ENCODE results near the gene CDPF1. TPM values are rescaled to one million over a fixed set of nuclear protein-coding genes. Genes with fewer than 3 reads are reported as not detected.
"Not testable (repeated sequence)": the region's sequence is repeated elsewhere in the genome, so short reads cannot be mapped to it uniquely, and the experiment has no call there.

CDPF1 gene
- polyA plus RNA-seq, 12 donors, result 9.5 to 14.2 (median 11.0) TPM; not detected in 2

DNA sequence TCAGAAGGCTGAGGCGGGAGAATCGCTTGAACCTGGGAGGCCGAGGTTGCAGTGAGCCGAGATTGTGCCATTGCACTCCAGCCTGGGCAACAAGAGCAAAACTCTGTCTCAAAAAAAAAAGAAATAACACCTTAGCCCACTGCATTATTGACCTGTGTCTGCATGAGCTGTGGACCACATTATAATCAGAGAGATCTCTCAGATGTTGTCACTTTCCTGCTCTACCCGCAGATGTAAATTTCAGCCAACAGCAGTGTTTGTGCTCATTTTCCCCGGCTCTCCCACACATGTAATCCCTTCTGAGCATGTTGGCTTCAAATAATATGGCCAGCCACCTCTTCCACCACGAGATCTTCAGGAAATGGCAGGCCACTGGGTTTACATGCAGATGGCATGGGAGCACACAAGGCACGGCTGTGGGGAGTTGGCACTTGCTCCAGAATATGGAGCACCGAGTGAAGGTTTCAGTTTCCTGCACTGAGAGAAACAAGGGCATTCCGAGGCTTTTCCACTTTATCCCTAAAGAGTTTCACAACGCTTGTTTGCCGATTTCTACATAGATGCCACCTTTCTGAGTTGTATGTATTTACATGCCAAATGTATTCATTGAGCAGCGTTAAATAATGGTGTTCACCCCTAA lies 19.7 kb downstream of the CDPF1 start:
- no peak for DNase-seq

DNA sequence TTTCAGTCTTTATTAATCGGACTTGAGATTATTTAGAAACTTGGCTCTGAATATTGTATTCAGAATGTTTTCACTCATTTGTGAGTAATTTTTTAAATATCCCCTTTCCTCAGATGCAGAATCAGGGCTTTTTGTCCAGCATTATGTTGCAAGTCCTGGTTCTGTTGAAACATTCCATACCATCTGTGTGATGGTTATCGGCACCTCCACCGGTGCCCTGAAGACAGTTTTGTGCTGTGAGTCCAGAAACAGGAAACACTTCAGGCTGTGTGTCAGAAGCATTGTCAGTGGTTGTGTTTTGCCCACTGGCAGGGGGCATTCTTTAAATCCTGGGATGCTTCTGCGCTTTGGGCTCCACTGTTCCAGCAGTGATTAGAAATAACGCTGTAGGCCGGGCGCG lies 20.4 kb downstream of the CDPF1 start:
- DNase-seq, result no peak

DNA sequence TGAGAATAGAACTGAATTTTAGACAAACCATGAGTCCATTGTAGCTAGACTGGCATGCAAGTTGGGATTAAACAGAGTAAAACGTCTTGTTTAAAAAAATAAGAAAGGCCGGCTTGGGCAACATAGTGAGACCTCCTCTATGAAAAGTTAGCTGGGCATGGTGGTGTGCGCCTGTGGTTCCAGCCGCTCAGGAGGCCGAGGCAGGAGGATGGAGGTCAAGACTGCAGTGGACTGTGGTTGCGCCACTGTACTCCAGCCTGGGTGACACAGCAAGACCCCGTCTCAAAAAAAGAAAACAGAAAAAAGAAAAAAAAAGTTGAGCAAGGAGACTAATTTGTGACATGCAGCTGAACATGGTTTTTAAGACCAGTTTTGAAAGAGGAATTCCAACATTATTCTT lies 23.5 kb downstream of the CDPF1 start:
- DNase-seq, result no peak

DNA sequence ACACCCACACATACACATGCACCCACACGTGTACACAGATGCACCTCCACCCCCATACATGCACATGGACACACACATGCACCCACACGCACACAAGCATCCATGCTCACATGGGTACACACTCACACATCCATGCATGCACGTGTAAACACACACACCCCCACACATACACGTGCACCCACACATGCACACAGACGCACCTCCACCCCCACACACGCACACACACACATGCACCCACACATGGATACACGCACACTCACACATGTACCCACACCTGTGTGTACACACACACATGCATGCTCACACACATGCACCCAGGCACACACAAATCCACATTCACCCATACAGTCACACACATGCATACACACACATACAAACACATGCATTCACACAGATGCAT lies 24.5 kb downstream of the CDPF1 start:
- DNase-seq, result no peak

DNA sequence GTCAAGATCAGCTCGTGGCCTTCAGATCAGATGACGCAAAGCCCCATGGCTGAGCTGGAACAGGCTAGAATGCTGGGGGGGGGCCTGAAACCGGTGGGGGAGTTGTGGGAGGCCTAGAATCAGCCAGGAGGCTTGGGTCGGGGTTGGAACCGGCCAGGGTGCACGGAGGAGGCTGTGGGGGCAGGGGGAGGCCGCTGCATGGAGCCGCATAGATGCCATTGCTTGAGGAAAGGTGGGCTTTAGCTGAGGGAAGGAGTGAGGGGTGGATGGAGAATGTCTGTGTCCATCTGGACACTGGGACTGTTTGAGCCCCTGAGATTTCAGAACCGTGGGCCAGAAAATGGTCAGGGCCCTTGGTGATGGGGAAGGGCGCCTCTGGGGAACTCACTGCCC lies 25.2 kb downstream of the CDPF1 start:
- no peak for DNase-seq

DNA sequence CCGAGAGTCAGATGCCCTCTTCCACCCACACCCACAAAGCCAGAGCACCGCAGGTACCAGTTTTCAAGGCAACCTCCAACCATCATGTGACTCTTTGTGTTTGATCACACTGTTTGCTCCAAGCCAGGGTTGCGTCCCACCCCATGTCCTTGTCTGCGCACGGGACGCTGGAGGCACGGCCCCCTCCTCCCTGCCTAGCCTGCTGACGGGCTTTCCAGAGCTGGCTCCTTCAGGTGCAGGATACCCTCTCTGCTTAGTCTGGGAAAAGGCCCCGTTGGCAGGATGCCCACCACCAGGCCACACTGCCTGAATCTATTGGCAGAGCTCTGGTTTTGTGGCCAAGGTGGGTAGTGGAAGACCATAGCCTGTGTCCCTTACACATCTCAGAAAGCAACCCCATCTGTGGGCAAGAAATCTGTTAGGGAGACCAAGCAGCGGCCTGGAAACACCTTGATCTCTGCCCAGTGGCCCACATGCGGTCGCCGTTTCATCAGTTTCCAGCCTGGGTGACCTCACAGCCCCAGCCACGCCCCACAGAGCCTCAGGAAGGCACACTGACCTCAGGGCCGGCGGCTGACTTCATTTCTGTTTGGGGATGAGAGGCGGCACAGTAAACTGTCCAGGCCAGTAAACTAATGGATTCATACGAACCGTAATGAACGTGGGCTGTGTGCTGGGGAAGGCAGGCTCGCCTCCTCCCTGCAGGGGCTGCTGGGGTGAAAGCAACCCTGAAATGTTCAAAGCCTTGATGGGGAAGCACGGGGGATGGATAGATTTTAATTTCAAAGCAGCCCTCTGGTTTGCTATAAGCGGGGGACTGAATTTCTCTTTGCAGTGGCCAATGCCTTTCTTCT lies 25.8 kb downstream of the CDPF1 start:
- DNase-seq, result no peak

DNA sequence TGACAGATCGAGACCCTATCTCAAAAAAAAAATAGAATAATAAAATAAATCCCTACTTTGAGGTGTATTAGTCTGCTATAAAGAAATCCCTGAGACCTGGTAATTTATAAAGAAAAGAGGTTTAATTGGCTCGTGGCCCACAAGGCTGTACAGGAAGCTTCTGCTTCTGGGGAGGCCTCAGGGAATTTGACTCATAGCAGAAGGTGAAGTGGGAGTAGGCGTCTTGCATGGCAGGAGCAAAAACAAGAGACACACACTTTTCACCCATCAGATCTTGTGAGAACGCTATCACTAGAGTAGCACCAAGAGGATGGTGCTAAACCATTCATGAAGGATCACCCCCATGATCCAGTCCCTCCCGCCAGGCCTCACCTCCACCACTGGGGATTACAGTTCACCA lies 29.2 kb downstream of the CDPF1 start:
- no peak for DNase-seq

DNA sequence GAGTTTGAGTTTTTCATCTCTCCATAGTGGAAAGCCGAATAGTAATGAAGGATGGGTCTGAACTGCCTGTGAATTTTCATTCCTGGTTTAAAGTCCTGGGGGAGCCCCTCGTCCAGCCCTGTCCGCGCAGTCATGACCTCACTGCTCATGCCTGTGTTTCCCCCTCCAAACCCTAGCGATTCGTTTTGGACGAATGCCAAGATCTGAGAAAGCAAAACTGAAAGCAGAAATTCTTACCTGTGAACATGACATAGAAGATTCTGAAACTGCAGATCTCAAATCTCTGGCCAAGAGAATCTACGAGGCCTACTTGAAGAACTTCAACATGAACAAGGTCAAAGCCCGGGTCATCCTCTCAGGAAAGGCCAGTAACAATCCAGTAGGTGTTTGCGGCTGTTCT lies 30.5 kb downstream of the CDPF1 start:
- DNase-seq, result no peak

DNA sequence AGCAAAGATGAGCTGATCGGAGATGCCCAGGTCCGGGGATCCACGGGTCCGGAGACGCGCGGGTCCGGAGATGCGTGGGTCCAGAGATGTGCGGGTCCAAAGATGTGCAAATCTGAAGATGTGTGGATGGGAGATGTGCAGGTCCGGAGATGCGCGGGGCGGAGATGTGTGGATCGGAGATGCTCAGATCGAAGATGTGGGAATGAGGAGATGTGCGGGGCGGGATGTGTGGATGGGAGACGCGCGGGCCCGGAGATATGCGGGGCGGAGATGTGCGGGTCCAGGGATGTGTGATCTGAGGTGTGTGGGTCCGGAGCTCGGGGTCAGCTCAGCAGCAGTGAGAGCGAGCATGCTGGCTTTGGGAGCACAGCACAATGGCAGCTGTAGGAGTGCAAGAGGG lies 35.5 kb downstream of the CDPF1 start:
- no peak for DNase-seq

DNA sequence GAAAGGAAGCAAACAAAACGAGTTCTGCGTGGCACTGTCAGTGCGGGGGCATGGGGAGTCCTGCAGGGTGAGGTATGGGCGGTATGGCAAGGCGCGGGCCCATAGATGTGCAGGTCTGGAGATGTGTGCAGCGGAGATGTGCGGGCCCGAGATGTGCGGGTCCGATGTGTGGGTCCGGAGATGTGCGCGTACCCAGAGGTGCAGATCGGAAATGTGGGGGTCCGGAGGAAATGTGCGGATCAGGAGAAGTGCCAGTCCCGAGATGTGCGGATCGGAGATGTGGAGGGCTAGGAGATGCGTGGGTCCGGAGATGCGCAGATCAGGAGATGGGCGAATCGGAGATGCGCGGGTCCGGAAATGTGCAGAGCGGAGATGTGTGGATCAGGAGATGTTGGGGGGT lies 35.9 kb downstream of the CDPF1 start:
- DNase-seq, result no peak

DNA sequence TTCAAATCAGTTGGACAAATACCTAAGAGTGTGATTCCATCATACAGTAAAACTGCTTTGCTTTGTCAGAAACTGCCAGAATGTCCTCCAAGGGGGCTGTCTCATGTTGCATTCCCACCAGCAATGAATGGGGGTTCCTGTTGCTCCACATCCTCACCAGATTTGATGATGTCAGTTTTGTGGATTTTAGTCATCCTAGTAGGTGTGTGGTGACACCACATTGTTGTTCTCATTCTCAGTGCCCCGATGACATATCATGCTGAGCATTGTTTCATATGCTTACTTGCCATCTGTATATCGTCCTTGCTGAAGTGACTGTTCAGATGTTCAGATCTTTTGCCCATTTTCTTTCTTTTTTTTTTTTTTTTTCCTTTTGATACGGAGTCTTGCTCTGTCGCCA lies 37.0 kb downstream of the CDPF1 start:
- DNase-seq, result no peak

DNA sequence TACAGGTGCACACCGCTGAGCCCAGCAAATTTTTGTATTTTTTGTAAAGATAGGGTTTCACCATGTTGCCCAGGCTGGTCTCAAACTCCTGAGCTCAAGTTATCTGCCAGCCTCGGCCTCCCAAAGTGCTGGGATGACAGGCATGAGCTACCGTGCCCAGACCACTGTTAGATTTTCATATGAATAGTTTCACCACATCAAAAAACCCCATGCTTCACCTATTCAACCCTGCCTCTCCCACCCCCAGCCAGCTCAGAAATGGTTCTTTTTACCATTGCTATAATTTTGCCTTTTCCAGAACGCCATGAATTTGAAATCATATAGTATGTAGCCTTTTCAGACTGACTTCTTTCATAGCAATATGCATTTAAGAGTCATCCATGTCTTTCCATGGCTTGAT lies 37.9 kb downstream of the CDPF1 start:
- DNase-seq, result no peak

DNA sequence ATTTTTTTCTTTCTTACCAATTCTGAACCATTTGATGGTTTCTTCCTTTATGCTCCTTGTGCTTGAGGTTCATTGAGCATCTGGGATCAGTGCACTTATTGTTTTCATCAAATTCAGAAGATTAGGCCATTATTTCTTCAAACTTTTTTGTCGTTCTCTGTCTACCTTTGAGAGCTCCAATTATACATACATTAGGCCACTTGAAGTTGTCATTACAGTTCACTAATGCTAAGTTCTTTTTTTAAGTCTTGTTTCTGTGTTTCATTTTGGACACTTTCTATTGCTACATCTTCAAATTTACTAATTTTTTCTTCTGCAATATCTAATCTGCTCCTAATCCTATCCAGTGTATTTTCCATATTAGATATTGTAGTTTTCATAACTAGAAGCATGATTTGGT lies 40.8 kb downstream of the CDPF1 start:
- DNase-seq, result no peak

DNA sequence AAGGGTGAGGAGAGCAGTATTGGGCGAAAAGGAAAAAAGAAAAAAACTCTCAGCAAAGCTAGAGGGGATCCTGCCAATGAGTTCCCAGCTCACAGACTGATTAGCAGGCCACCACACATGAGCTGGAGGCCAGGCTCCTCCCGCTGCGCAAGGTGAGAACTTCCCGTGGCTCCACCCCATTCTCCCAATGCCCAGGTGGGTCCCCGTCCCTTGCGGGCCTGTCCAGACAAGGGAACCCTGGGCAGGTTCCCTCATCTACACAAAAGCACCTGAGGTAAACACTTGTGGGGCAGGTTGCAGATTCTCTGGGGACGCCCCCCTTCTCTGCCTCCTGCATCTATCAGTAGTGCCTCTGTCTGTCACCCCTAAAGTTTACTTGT lies 46.5 kb downstream of the CDPF1 start:
- no peak for DNase-seq

DNA sequence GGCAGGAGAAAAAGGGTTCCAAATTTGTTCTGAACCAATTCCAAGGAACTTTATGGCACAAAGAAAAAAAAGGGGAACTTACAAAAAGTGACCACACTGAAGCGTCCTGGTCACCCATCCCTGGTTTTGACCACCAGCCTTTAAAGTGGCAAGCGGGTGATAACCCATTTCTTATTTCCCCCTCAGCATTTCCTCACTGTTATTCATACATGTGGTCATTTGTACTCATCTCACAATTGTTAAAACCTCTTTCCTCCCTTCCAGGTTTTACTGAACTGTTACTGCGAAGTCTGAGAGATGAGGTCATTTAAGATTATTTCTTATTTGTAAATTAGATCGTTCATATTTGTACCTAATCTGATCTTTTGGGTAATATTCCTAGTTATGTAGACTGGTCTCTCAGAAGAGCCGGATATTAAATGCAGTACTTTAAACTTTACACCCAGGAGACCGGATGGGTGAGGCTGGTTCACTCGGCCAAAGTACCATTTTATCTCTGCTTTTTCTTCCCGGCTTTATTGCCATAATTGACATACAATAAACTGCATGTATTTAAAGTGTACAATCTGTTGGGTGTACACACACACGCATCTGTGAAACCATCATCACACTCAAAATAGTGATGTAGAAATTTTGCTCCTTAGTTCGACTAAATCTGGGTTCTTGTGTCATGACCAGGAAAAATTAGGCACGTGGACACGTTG lies 47.0 kb downstream of the CDPF1 start:
- DNase-seq, result no peak

DNA sequence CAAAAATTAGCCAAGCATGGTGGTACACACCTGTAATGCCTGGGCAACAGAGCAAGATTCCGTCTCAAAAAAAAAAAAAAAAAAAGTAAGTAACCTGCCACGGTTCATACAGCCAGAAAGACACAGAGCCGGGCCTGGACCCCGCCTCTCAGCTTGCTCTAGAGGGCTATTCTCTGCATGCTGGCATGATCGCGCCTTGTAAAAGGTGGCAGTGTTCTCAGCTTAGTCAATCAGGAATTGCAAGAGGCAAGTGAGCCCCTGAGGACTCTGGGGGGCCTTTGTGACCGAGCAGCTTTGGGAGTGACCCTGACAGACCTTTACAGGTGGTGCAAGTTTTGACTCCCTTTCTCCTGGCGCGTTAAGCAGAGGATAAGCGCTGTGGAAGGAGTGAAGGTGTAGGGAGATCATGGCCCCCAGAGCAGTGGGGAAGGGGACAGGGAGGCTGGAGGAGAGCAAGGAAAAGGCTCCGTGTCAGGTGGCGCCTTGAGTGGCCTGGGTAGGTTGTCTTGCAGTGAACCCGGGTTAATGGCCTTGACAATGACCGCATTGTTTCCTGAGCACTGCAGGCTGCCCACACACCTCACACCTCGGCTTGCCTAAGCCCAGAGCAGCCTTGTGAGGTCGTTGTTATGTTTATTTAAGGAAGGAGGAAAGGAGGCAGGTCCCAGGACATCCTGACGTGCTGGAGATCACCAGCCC lies 48.9 kb downstream of the CDPF1 start:
- DNase-seq, result no peak

DNA sequence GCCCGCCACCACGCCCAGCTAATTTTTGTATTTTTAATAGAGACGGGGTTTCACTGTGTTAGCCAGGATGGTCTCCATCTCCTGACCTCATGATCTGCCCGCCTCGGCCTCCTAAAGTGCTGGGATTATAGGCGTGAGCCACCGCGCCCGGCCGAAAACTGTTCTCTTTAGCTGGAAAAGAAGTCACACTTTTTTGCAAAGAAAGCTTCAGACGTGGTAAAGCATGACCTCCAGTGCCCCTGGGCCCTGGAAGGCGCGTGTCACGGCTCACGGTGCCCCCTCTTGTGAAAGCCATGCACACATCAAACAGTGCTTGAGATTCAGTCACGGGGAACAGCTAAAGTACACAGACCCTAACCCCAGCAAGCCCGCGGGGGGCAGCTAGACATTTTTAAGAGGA lies 51.3 kb downstream of the CDPF1 start:
- DNase-seq, result not testable (repeated sequence)

DNA sequence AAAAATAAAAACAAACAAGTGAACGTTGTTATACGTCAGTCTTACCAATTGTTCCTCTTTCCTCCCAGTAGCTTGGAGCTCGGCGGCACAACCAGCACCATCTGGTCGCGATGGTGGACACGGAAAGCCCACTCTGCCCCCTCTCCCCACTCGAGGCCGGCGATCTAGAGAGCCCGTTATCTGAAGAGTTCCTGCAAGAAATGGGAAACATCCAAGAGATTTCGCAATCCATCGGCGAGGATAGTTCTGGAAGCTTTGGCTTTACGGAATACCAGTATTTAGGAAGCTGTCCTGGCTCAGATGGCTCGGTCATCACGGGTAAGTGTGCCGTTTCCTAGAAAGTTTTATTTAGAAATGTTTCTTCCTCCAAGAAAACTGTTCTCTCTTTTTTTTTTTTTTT lies 51.8 kb downstream of the CDPF1 start:
- no peak for DNase-seq

DNA sequence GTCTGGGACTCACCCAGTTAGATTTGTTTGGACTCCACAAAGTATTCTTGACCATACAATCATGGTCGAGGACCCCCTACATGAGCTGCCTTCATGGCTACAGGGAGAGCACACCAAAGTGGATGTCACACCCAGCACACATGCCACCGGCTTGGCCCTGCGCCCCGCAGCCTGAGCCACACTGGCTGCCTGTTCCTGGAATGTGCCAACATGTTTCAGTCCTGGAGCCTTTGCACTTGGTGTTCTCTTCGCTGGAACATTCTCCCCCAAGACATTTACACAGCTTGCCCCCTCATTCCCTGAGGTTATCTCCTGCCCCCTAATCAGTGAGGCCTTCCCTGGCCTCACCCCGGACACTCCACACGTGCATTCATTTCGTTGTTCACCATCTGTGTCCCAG lies 53.8 kb downstream of the CDPF1 start:
- no peak for DNase-seq

DNA sequence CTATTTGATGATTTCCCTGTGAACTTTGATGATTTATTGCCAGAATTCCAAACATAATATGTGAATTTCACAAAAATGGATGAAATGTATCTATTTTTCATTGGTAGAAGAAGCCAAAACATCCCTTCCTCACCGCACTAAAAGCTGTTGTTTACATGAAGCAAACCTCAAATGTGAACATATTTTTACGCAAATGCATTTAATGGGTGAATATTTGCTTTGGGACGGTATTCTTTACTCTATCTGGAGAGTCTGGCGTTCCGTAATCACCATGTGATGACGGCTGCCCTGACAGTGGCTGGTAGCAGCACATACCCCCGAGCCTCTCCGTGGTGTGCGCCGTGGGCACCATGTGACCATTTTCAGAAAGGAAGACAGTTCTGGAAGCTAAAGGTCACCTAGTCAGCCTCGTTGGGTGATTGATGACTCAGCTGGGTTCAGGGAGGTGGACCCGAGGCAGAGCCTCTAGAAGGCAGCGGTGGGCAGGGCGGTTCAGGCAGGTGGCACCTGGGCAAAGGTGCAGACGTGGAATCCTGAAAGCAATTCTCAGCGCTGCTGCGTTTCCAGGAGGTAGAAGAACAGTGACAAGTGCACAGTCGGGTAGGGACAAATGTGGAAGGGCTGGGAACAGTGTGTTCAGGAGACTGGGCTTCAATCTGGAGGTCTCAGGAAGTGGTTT lies 54.5 kb downstream of the CDPF1 start:
- no peak for DNase-seq
